AG10803 (cell line): ENCODE results near the gene CLPTM1L.

Experiments
- DNase-seq: peaks from one replicate; pipeline ENCODE4 v3.0.0; 2010; ENCODE audit warnings: low read depth
- H3K4me3 ChIP-seq: 2 replicates; pipeline ENCODE4 v1.5.1; 2011; ENCODE audit warnings: mild to moderate bottlenecking, low read length, control low read depth
- CTCF ChIP-seq: conservative IDR thresholded peaks from 2 replicates; pipeline ENCODE4 v1.5.1; 2011; ENCODE audit warnings: mild to moderate bottlenecking, low read length, control low read depth, inconsistent platforms

Gene CLPTM1L

GRCh38 chr5:1338506-1339070, 6.3 kb downstream of the CLPTM1L start:
- no peak for TF ChIP-seq CTCF
- no peak for DNase-seq
- H3K4me3 ChIP-seq: no peak overlapping the region

GRCh38 chr5:1338196-1338490, 6.8 kb downstream of the CLPTM1L start:
- DNase-seq: no peak
- no peak overlapping the region for H3K4me3 ChIP-seq
- no peak for TF ChIP-seq CTCF

- no peak for TF ChIP-seq CTCF
- no peak overlapping the region for H3K4me3 ChIP-seq
- DNase-seq: no peak
These were observed 7.3 kb downstream of the CLPTM1L start for GRCh38 chr5:1337489-1338195.

GRCh38 chr5:1336749-1337488, 8.0 kb downstream of the CLPTM1L start:
- no peak for DNase-seq
- TF ChIP-seq CTCF: no peak
- H3K4me3 ChIP-seq: no peak overlapping the region

GRCh38 chr5:1336106-1336561, 8.8 kb downstream of the CLPTM1L start:
- no peak for DNase-seq
- no peak overlapping the region for H3K4me3 ChIP-seq
- TF ChIP-seq CTCF: no peak

- no peak for DNase-seq
- TF ChIP-seq CTCF: no peak
- H3K4me3 ChIP-seq: no peak overlapping the region
These were observed 9.3 kb downstream of the CLPTM1L start for GRCh38 chr5:1335540-1336095.
